ENCODE results near the gene PIGB.

The PIGB gene

GRCh38 chr15:55372701-55373440 lies 53.8 kb downstream of the PIGB start:
- Histone ChIP-seq H3K36me3 (peaks cover 13% of the 10 kb centered on the region), H3K4me3 (ENCODE audit: low read depth, low read length) (no peak overlapping the region), H3K27ac (no peak overlapping the region), H3K9me3 (ENCODE audit: severe bottlenecking) (no peaks in the 10 kb centered on the region), H3K27me3 (ENCODE audit: insufficient read depth, low read depth, severe bottlenecking) (no peaks in the 10 kb centered on the region)
- no peak for TF ChIP-seq CTCF (IDR thresholded peaks at IDR 0.05; ENCODE audit: low read depth, low read length)
- no peak for DNase-seq

GRCh38 chr15:55379095-55379494 lies 60.1 kb downstream of the PIGB start:
- peaks cover 7% of the 10 kb centered on the region for H3K36me3 ChIP-seq
- DNase-seq = no peak
- H3K9me3 ChIP-seq (ENCODE audit: severe bottlenecking) = no peaks in the 10 kb centered on the region
- TF ChIP-seq CTCF (IDR thresholded peaks at IDR 0.05; ENCODE audit: low read depth, low read length) = no peak
- no peaks in the 10 kb centered on the region for H3K27me3 ChIP-seq (ENCODE audit: insufficient read depth, low read depth, severe bottlenecking)
- no peak overlapping the region for H3K27ac ChIP-seq
- no peak overlapping the region for H3K4me3 ChIP-seq (ENCODE audit: low read depth, low read length)

- DNase-seq = no peak
- H3K4me3 ChIP-seq (ENCODE audit: low read depth, low read length) = no peak overlapping the region
- H3K27ac ChIP-seq = no peak overlapping the region
- no peaks in the 10 kb centered on the region for H3K27me3 ChIP-seq (ENCODE audit: insufficient read depth, low read depth, severe bottlenecking)
- H3K9me3 ChIP-seq (ENCODE audit: severe bottlenecking) = no peaks in the 10 kb centered on the region
- peaks cover 5% of the 10 kb centered on the region; the same call in 1 of the 2 replicates for H3K36me3 ChIP-seq
- no peak for TF ChIP-seq CTCF (IDR thresholded peaks at IDR 0.05; ENCODE audit: low read depth, low read length)
Measured at GRCh38 chr15:55381595-55381994, 62.6 kb downstream of the PIGB start.

GRCh38 chr15:55383687-55384086 lies 64.7 kb downstream of the PIGB start:
- Histone ChIP-seq H3K27ac (no peak overlapping the region), H3K4me3 (ENCODE audit: low read depth, low read length) (no peak overlapping the region), H3K27me3 (ENCODE audit: insufficient read depth, low read depth, severe bottlenecking) (no peaks in the 10 kb centered on the region), H3K9me3 (ENCODE audit: severe bottlenecking) (no peaks in the 10 kb centered on the region), H3K36me3 (peaks cover 11% of the 10 kb centered on the region)
- DNase-seq = no peak
- no peak for TF ChIP-seq CTCF (IDR thresholded peaks at IDR 0.05; ENCODE audit: low read depth, low read length)

GRCh38 chr15:55387027-55387426 lies 68.0 kb downstream of the PIGB start:
- no peak overlapping the region for H3K4me3 ChIP-seq (ENCODE audit: low read depth, low read length)
- TF ChIP-seq CTCF (IDR thresholded peaks at IDR 0.05; ENCODE audit: low read depth, low read length) = no peak
- H3K36me3 ChIP-seq = peaks cover 11% of the 10 kb centered on the region
- no peaks in the 10 kb centered on the region for H3K9me3 ChIP-seq (ENCODE audit: severe bottlenecking)
- no peak overlapping the region for H3K27ac ChIP-seq
- no peak for DNase-seq
- no peaks in the 10 kb centered on the region for H3K27me3 ChIP-seq (ENCODE audit: insufficient read depth, low read depth, severe bottlenecking)

- Histone ChIP-seq H3K9me3 (ENCODE audit: severe bottlenecking) (no peaks in the 10 kb centered on the region), H3K4me3 (ENCODE audit: low read depth, low read length) (no peak overlapping the region), H3K27me3 (ENCODE audit: insufficient read depth, low read depth, severe bottlenecking) (no peaks in the 10 kb centered on the region), H3K36me3 (peaks cover 7% of the 10 kb centered on the region), H3K27ac (no peak overlapping the region)
- TF ChIP-seq CTCF (IDR thresholded peaks at IDR 0.05; ENCODE audit: low read depth, low read length) = no peak
- no peak for DNase-seq
Measured at GRCh38 chr15:55389264-55389607, 70.2 kb downstream of the PIGB start.

All from WERI-Rb-1 (cell line).